ENCODE data around the gene UBXN10.

DNA sequence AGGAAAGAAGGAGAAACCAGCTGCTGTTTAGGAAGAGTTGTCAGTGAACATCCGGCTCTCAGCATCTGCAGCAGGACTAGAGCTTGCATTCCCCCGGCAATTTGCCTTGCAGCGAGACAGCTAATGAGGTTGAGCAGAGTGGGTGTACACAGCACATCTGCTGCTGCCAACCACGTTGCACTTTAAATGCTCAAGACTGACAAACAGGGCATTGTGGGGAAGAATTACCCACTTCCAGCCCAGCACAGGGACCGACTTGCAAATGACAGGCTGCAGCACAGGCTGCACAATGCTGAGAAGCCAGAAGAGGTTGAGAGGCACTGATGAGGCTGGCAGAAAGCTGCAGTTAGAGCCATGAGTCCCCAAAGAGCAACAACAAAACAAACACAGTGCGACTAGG is 48.0 kb downstream of the UBXN10 start:
- TF ChIP-seq, protein P1, sequence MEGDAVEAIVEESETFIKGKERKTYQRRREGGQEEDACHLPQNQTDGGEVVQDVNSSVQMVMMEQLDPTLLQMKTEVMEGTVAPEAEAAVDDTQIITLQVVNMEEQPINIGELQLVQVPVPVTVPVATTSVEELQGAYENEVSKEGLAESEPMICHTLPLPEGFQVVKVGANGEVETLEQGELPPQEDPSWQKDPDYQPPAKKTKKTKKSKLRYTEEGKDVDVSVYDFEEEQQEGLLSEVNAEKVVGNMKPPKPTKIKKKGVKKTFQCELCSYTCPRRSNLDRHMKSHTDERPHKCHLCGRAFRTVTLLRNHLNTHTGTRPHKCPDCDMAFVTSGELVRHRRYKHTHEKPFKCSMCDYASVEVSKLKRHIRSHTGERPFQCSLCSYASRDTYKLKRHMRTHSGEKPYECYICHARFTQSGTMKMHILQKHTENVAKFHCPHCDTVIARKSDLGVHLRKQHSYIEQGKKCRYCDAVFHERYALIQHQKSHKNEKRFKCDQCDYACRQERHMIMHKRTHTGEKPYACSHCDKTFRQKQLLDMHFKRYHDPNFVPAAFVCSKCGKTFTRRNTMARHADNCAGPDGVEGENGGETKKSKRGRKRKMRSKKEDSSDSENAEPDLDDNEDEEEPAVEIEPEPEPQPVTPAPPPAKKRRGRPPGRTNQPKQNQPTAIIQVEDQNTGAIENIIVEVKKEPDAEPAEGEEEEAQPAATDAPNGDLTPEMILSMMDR (IDR thresholded peaks at IDR 0.05; ENCODE audit: low read length) = no peak
- no peak for TF ChIP-seq EZH2phosphoT487 (IDR thresholded peaks at IDR 0.05; ENCODE audit: low read length)
- TF ChIP-seq EZH2 (optimal IDR thresholded peaks at IDR 0.05; ENCODE audit: low read depth, low read length) = no peak

All from MM.1S (cell line).